GM23338 (cell line): Measurements from ENCODE around the gene GRP. TPM values are rescaled to one million over a fixed set of nuclear protein-coding genes. Genes with fewer than 3 reads are reported as not detected.

Source experiments
- ATAC-seq: fragments of 200-7000 bp; cut with Tn5 transposase; 3 replicates; pipeline ENCODE4 v1.9.1; 2020
- DNase-seq: peaks from one replicate; pipeline ENCODE4 v3.0.0-alpha.2; 2015; ENCODE audit warnings: low spot score
- H2AFZ ChIP-seq: fragments of 200-600 bp; sonication (generic); 2 replicates; pipeline ENCODE4 v1.8.0; 2016; ENCODE audit warnings: antibody characterized with exemption, mild to moderate bottlenecking, moderate library complexity
- H3F3A ChIP-seq: fragments of 200-600 bp; sonication (generic); replicated peaks from 2 replicates; pipeline ENCODE4 v1.8.0; 2017; ENCODE audit warnings: antibody characterized with exemption, mixed run types, low read depth
- H3K27ac ChIP-seq: fragments of 200-600 bp; sonication (generic); 2 replicates; pipeline ENCODE4 v1.6.1; 2016; ENCODE audit warnings: low read depth
- H3K27me3 ChIP-seq: fragments of 200-600 bp; sonication (generic); 2 replicates; pipeline ENCODE4 v1.8.0; 2016; ENCODE audit warnings: mild to moderate bottlenecking, mixed run types, moderate library complexity; ENCODE audit not compliant: insufficient read depth
- H3K36me3 ChIP-seq: fragments of 200-600 bp; sonication (generic); 2 replicates; pipeline ENCODE4 v1.8.0; 2016; ENCODE audit warnings: mild to moderate bottlenecking; ENCODE audit not compliant: insufficient read depth
- H3K4me1 ChIP-seq: fragments of 200-600 bp; sonication (generic); 2 replicates; pipeline ENCODE4 v1.8.0; 2016; ENCODE audit warnings: mild to moderate bottlenecking, moderate library complexity; ENCODE audit not compliant: insufficient read depth
- H3K4me2 ChIP-seq: fragments of 200-600 bp; sonication (generic); 2 replicates; pipeline ENCODE4 v1.7.1; 2017; ENCODE audit warnings: mixed run types
- H3K4me3 ChIP-seq: fragments of 200-600 bp; sonication (generic); 2 replicates; pipeline ENCODE4 v1.6.1; 2016; ENCODE audit warnings: mixed run types
- H3K79me2 ChIP-seq: fragments of 200-600 bp; sonication (generic); replicated peaks from 2 replicates; pipeline ENCODE4 v1.8.0; 2017; ENCODE audit warnings: mild to moderate bottlenecking; ENCODE audit not compliant: insufficient read depth
- H3K9me2 ChIP-seq: fragments of 200-600 bp; sonication (generic); 2 replicates; pipeline ENCODE4 v1.8.0; 2017; ENCODE audit not compliant: insufficient read depth
- H4K20me1 ChIP-seq: fragments of 200-600 bp; sonication (generic); replicated peaks from 2 replicates; pipeline ENCODE4 v1.8.0; 2017; ENCODE audit warnings: mild to moderate bottlenecking; ENCODE audit not compliant: insufficient read depth
- H3K27ac Mint-ChIP-seq: 2 replicates; pipeline ENCODE4 v1.8.0; 2020; ENCODE audit warnings: inconsistent platforms, mild to moderate bottlenecking, moderate library complexity, mixed read lengths
- H3K27me3 Mint-ChIP-seq: 3 replicates; pipeline ENCODE4 v1.8.0; 2022; ENCODE audit warnings: low read depth, mild to moderate bottlenecking, moderate library complexity, mixed read lengths, inconsistent platforms; ENCODE audit not compliant: insufficient read depth, poor library complexity
- H3K36me3 Mint-ChIP-seq: 3 replicates; pipeline ENCODE4 v1.8.0; 2021; ENCODE audit warnings: low read depth, mild to moderate bottlenecking, inconsistent platforms, moderate library complexity, mixed read lengths
- H3K4me1 Mint-ChIP-seq: 3 replicates; pipeline ENCODE4 v1.8.0; 2020; ENCODE audit warnings: mild to moderate bottlenecking, inconsistent platforms, mixed read lengths
- H3K4me3 Mint-ChIP-seq: 3 replicates; pipeline ENCODE4 v1.8.0; 2021; ENCODE audit warnings: moderate library complexity, mild to moderate bottlenecking, inconsistent platforms, mixed read lengths
- H3K9me3 Mint-ChIP-seq: 3 replicates; pipeline ENCODE4 v1.8.0; 2020; ENCODE audit warnings: moderate library complexity, mild to moderate bottlenecking, inconsistent platforms, mixed read lengths
- EZH2 ChIP-seq: fragments of 200-600 bp; sonication (generic); IDR thresholded peaks from one replicate; pipeline ENCODE4 v1.8.0; 2017; ENCODE audit warnings: antibody characterized with exemption, mild to moderate bottlenecking, low read depth; ENCODE audit not compliant: unreplicated experiment
- EZH2phosphoT487 ChIP-seq: fragments of 200-600 bp; sonication (generic); IDR thresholded peaks from one replicate; pipeline ENCODE4 v1.8.1; 2018; ENCODE audit warnings: antibody characterized with exemption; ENCODE audit not compliant: unreplicated experiment
- JUNB ChIP-seq: IDR thresholded peaks from one replicate; pipeline ENCODE4 v1.6.1; 2016; ENCODE audit warnings: antibody characterized with exemption; ENCODE audit not compliant: unreplicated experiment
- NANOG ChIP-seq: IDR thresholded peaks from 2 replicates; pipeline ENCODE4 v1.6.1; 2016; ENCODE audit warnings: antibody characterized with exemption, borderline replicate concordance
- long read RNA-seq: library from polyadenylated mRNA; unstranded; transcript quantifications from one replicate; pipeline ENCODE4 v2.0.0, GENCODE V29; 2020; ENCODE audit not compliant: unreplicated experiment
- polyA plus RNA-seq: library from polyadenylated mRNA; unstranded; fragments of >200 nt; fragmentation: Nextera tagmentation; extraction: Ambion mirVana; gene quantifications from 2 replicates; pipeline ENCODE4 v1.2.1, GENCODE V29; 2016
- total RNA-seq: library from RNA; depleted of rRNA; stranded (reverse); fragments of >200 nt; shearing (Covaris generic); gene quantifications from 2 replicates; pipeline ENCODE4 v1.2.3, GENCODE V29; 2014; rRNA removed
- TF ChIP-seq, protein P1 (sequence below): IDR thresholded peaks from one replicate; pipeline ENCODE4 v1.6.1; 2018; ENCODE audit warnings: antibody characterized with exemption; ENCODE audit not compliant: unreplicated experiment
- TF ChIP-seq, protein P2 (sequence below): fragments of 250-450 bp; sonication (Bioruptor Pico); IDR thresholded peaks from 2 replicates; pipeline ENCODE4 v1.5.0; 2020; ENCODE audit warnings: mild to moderate bottlenecking, moderate library complexity

Gene GRP
- total RNA-seq = not detected in 2 replicates
- polyA plus RNA-seq = not detected in 2 replicates
- long read RNA-seq = 0 reads

DNA sequence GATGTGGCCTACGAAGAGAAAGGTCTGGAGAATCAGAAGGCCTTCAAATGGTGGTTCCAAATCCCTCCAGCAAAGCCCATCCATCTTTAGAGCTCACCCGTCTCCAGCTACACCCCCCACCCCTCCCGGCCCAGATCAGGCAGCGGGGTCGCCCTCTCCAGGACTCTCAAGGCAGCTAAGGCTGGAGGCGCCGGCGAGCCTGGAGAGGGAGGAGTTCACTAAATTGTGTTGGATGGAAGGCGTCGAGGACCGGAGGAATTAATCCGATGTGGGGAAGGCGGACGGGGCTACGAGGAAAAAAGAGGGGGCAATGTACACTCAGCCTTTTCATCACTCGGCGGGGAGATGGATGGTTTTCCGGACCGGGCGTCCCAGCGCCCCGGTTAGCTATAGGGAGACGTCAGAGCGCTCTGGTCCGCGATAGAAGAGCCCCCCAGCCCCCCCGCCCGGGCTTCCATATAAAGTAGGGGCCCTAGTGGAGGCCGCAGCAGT, at the start of gene GRP:
Gene GRP (plus strand): TSS at position 487 of the 492 bp plus-strand sequence. CDS start 108 bp downstream, outside the sequence.
- no peaks in the 10 kb centered on the region; the same call in 2 of the 3 replicates for H3K9me3 Mint-ChIP-seq
- no peaks in the 10 kb centered on the region; the same call in 2 of the 3 replicates for H3K36me3 Mint-ChIP-seq
- Histone ChIP-seq H3K4me2 (peak within 1 kb of the TSS; percentile 94), H3K9me2 (no peaks in the 10 kb centered on the region), H3F3A (no peaks in the 10 kb centered on the region), H3K36me3 (no peaks in the 10 kb centered on the region), H3K4me1 (peaks cover 12% of the 10 kb centered on the region; the same call in 1 of the 2 replicates), H2AFZ (peak within 1 kb of the TSS; percentile 95), H3K27ac (no peak within 1 kb of the TSS), H3K79me2 (no peaks in the 10 kb centered on the region), H3K27me3 (peaks cover 96% of the 10 kb centered on the region), H4K20me1 (peaks cover 9% of the 10 kb centered on the region), H3K4me3 (peak within 1 kb of the TSS; percentile 70)
- ATAC-seq (peak; percentile 57), DNase-seq (peak; percentile 59)
- H3K27ac Mint-ChIP-seq = no peak within 1 kb of the TSS
- peaks cover 73% of the 10 kb centered on the region for H3K27me3 Mint-ChIP-seq
- peak within 1 kb of the TSS; percentile 77 for H3K4me3 Mint-ChIP-seq
- TF ChIP-seq EZH2phosphoT487 (no peak), NANOG (no peak), EZH2 (peak; percentile 64), JUNB (no peak)
- TF ChIP-seq, protein P1, sequence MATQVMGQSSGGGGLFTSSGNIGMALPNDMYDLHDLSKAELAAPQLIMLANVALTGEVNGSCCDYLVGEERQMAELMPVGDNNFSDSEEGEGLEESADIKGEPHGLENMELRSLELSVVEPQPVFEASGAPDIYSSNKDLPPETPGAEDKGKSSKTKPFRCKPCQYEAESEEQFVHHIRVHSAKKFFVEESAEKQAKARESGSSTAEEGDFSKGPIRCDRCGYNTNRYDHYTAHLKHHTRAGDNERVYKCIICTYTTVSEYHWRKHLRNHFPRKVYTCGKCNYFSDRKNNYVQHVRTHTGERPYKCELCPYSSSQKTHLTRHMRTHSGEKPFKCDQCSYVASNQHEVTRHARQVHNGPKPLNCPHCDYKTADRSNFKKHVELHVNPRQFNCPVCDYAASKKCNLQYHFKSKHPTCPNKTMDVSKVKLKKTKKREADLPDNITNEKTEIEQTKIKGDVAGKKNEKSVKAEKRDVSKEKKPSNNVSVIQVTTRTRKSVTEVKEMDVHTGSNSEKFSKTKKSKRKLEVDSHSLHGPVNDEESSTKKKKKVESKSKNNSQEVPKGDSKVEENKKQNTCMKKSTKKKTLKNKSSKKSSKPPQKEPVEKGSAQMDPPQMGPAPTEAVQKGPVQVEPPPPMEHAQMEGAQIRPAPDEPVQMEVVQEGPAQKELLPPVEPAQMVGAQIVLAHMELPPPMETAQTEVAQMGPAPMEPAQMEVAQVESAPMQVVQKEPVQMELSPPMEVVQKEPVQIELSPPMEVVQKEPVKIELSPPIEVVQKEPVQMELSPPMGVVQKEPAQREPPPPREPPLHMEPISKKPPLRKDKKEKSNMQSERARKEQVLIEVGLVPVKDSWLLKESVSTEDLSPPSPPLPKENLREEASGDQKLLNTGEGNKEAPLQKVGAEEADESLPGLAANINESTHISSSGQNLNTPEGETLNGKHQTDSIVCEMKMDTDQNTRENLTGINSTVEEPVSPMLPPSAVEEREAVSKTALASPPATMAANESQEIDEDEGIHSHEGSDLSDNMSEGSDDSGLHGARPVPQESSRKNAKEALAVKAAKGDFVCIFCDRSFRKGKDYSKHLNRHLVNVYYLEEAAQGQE = no peak
- TF ChIP-seq, protein P2, sequence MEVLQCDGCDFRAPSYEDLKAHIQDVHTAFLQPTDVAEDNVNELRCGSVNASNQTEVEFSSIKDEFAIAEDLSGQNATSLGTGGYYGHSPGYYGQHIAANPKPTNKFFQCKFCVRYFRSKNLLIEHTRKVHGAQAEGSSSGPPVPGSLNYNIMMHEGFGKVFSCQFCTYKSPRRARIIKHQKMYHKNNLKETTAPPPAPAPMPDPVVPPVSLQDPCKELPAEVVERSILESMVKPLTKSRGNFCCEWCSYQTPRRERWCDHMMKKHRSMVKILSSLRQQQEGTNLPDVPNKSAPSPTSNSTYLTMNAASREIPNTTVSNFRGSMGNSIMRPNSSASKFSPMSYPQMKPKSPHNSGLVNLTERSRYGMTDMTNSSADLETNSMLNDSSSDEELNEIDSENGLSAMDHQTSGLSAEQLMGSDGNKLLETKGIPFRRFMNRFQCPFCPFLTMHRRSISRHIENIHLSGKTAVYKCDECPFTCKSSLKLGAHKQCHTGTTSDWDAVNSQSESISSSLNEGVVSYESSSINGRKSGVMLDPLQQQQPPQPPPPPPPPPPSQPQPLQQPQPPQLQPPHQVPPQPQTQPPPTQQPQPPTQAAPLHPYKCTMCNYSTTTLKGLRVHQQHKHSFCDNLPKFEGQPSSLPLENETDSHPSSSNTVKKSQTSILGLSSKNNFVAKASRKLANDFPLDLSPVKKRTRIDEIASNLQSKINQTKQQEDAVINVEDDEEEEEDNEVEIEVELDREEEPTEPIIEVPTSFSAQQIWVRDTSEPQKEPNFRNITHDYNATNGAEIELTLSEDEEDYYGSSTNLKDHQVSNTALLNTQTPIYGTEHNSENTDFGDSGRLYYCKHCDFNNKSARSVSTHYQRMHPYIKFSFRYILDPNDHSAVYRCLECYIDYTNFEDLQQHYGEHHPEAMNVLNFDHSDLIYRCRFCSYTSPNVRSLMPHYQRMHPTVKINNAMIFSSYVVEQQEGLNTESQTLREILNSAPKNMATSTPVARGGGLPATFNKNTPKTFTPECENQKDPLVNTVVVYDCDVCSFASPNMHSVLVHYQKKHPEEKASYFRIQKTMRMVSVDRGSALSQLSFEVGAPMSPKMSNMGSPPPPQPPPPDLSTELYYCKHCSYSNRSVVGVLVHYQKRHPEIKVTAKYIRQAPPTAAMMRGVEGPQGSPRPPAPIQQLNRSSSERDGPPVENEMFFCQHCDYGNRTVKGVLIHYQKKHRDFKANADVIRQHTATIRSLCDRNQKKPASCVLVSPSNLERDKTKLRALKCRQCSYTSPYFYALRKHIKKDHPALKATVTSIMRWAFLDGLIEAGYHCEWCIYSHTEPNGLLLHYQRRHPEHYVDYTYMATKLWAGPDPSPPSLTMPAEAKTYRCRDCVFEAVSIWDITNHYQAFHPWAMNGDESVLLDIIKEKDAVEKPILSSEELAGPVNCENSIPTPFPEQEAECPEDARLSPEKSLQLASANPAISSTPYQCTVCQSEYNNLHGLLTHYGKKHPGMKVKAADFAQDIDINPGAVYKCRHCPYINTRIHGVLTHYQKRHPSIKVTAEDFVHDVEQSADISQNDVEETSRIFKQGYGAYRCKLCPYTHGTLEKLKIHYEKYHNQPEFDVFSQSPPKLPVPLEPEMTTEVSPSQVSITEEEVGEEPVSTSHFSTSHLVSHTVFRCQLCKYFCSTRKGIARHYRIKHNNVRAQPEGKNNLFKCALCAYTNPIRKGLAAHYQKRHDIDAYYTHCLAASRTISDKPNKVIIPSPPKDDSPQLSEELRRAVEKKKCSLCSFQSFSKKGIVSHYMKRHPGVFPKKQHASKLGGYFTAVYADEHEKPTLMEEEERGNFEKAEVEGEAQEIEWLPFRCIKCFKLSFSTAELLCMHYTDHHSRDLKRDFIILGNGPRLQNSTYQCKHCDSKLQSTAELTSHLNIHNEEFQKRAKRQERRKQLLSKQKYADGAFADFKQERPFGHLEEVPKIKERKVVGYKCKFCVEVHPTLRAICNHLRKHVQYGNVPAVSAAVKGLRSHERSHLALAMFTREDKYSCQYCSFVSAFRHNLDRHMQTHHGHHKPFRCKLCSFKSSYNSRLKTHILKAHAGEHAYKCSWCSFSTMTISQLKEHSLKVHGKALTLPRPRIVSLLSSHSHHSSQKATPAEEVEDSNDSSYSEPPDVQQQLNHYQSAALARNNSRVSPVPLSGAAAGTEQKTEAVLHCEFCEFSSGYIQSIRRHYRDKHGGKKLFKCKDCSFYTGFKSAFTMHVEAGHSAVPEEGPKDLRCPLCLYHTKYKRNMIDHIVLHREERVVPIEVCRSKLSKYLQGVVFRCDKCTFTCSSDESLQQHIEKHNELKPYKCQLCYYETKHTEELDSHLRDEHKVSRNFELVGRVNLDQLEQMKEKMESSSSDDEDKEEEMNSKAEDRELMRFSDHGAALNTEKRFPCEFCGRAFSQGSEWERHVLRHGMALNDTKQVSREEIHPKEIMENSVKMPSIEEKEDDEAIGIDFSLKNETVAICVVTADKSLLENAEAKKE (CRISPR knock-in tag) = 0 out of 2 replicates have a peak, but pooled peaks have one; percentile 9
- H3K4me1 Mint-ChIP-seq = peaks cover 15% of the 10 kb centered on the region; the same call in 2 of the 3 replicates
